Caki2 (cell line): ENCODE results near the gene SYT15B. TPM values are rescaled to one million over a fixed set of nuclear protein-coding genes. Genes with fewer than 3 reads are reported as not detected.
"Not testable (repeated sequence)": the region's sequence is repeated elsewhere in the genome, so short reads cannot be mapped to it uniquely, and the experiment has no call there.

ENCODE experiments used
- DNase-seq: peaks from one replicate; pipeline ENCODE4 v3.0.0-alpha.2; 2015; ENCODE audit warnings: low read depth
- in situ Hi-C: cut with HindIII; loops from 2 replicates; pipeline ENCODE4 v1.10.0; 2016; ENCODE audit warnings: low sequenced_read_pairs, low pct_unique_long_range_greater_than_20kb, mixed read lengths
- total RNA-seq: library from RNA; depleted of rRNA; stranded (reverse); fragments of >200 nt; shearing (Covaris generic); gene quantifications from 2 replicates; pipeline ENCODE4 v1.2.3, GENCODE V29; 2014; ENCODE audit warnings: low replicate concordance; rRNA removed

SYT15B gene
- total RNA-seq: not detected in 2 replicates

- DNase-seq, in situ Hi-C loops: not testable (repeated sequence)
Observed at GRCh38 chr10:47763554-47764175, at the start of gene SYT15B. SYT15B (minus strand) TSS chr10:47763592; CDS start chr10:47762640, 952 bp downstream.

- in situ Hi-C loops, DNase-seq: not testable (repeated sequence)
Observed at GRCh38 chr10:47779590-47779989, 16.2 kb upstream of the SYT15B start.

GRCh38 chr10:47775361-47776231 is 12.2 kb upstream of the SYT15B start:
- in situ Hi-C loops: not testable (repeated sequence)
- peak; percentile 80 for DNase-seq

GRCh38 chr10:47770745-47771144 is 7.4 kb upstream of the SYT15B start:
- in situ Hi-C loops: not testable (repeated sequence)

GRCh38 chr10:47768578-47769115 is 5.3 kb upstream of the SYT15B start:
- DNase-seq, in situ Hi-C loops: not testable (repeated sequence)

More at GRCh38 chr10:47770745-47771144, 7.4 kb upstream of the SYT15B start:
- not testable (repeated sequence) for DNase-seq

GRCh38 chr10:47768085-47768484 is 4.7 kb upstream of the SYT15B start:
- DNase-seq: peak; percentile 10
- in situ Hi-C loops: not testable (repeated sequence)

GRCh38 chr10:47767236-47767635 is 3.8 kb upstream of the SYT15B start:
- in situ Hi-C loops, DNase-seq: not testable (repeated sequence)

- DNase-seq, in situ Hi-C loops: not testable (repeated sequence)
Observed at GRCh38 chr10:47765232-47765631, 1.8 kb upstream of the SYT15B start.

- in situ Hi-C loops, DNase-seq: not testable (repeated sequence)
Observed at GRCh38 chr10:47762674-47763553, 478 bp downstream of the SYT15B start.

- in situ Hi-C loops, DNase-seq: not testable (repeated sequence)
Observed at GRCh38 chr10:47758855-47759254, 4.5 kb downstream of the SYT15B start.

- in situ Hi-C loops, DNase-seq: not testable (repeated sequence)
Observed at GRCh38 chr10:47756169-47756568, 7.2 kb downstream of the SYT15B start.

GRCh38 chr10:47753871-47754270 is 9.5 kb downstream of the SYT15B start:
- in situ Hi-C loops, DNase-seq: not testable (repeated sequence)

- in situ Hi-C loops: not testable (repeated sequence)
Observed at GRCh38 chr10:47753176-47753575, 10.2 kb downstream of the SYT15B start.

GRCh38 chr10:47751821-47752220 is 11.6 kb downstream of the SYT15B start:
- in situ Hi-C loops, DNase-seq: not testable (repeated sequence)

More at GRCh38 chr10:47753176-47753575, 10.2 kb downstream of the SYT15B start:
- not testable (repeated sequence) for DNase-seq

- in situ Hi-C loops, DNase-seq: not testable (repeated sequence)
Observed at GRCh38 chr10:47750360-47750759, 13.0 kb downstream of the SYT15B start.

GRCh38 chr10:47746780-47747376 is 16.5 kb downstream of the SYT15B start:
- in situ Hi-C loops, DNase-seq: not testable (repeated sequence)

- in situ Hi-C loops, DNase-seq: not testable (repeated sequence)
Observed at GRCh38 chr10:47744881-47745280, 18.5 kb downstream of the SYT15B start.
